ENCODE measurements around the gene LGALS4. TPM values are rescaled to one million over a fixed set of nuclear protein-coding genes. Genes with fewer than 3 reads are reported as not detected.
"Not testable (repeated sequence)": the region's sequence is repeated elsewhere in the genome, so short reads cannot be mapped to it uniquely, and the experiment has no call there.

Gene LGALS4
- total and polyA plus RNA-seq, 9 donors, result 0.57 to 7.4 (median 1.4) TPM

DNA sequence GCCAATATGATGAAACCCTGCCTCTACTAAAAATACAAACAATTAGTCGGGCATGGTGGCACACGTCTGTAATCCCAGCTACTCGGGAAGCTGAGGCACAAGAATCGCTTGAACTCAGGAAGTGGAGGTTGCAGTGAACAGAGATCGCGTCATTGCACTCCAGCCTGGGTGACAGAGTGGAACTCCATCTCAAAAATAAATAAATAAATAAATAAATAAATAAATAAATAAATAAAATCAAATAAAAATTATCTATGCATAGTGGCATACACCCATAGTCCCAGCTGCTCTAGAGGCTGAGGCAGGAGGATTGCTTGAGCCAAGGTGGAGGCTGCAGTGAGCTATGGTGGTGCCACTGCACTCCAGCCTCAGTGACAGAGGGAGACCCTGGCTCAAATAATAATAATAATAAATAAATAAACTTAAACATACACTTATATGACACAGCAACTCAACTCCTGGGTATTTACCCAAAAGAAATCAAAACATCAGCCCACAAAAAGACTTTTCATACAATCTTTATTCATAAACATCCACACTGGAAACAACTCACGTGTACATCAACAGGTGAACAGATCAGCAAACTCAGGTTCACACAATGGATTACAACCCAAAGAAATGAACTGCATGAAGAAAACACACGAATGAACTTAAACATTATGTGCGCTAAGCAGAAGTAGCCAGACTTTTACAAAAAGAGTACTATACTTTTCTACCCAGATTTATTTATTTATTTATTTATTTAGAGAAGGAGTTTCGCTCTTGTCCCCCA, 46.3 kb downstream of the LGALS4 start:
- Histone ChIP-seq H3K9me3 (no peaks in the 10 kb centered on the region), H3K4me3 (no peak overlapping the region), H3K36me3 (no peaks in the 10 kb centered on the region), H3K27ac (no peak overlapping the region), H3K27me3 (no peaks in the 10 kb centered on the region), H3K4me1 (ENCODE audit: insufficient read depth) (peaks cover 5% of the 10 kb centered on the region)
- 84 to 88% (median 88%) methylated on average over 10 of the region's 10 CpGs for WGBS, 3 donors
- intact Hi-C loops (cut with DNase I), result no loop called here
- TF ChIP-seq EP300 (IDR thresholded peaks at IDR 0.05) (no peak), POLR2A (IDR thresholded peaks at IDR 0.05) (no peak), CTCF (IDR thresholded peaks at IDR 0.05) (no peak)
- DNase-seq, result no peak

DNA sequence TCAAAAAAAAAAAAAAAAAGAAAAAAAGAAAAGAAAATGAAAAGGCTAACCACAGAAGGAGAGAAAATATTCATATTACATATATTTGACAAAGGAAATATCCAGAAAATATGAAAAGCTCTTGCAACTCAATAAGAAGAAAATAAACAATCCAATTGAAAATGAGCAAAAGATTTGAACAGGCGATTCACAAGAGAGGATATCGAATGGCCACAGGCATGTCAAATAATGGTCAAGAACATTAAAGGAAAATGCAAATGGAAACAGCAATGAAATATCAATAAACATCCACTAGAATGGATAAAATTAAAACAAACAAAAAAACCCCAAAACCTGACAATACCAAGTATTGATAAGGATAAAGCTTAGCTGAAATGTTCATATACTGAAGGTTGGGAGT, 47.5 kb downstream of the LGALS4 start:
- no peaks in the 10 kb centered on the region for H3K36me3 ChIP-seq
- peaks cover 5% of the 10 kb centered on the region for H3K4me1 ChIP-seq (ENCODE audit: insufficient read depth)
- no peak for DNase-seq
- no peaks in the 10 kb centered on the region for H3K9me3 ChIP-seq
- H3K27ac ChIP-seq, result no peak overlapping the region
- intact Hi-C loops (cut with DNase I), result no loop called here
- H3K4me3 ChIP-seq, result no peak overlapping the region
- TF ChIP-seq EP300 (IDR thresholded peaks at IDR 0.05), result no peak
- no peak for TF ChIP-seq CTCF (IDR thresholded peaks at IDR 0.05)
- TF ChIP-seq POLR2A (IDR thresholded peaks at IDR 0.05), result no peak
- H3K27me3 ChIP-seq, result no peaks in the 10 kb centered on the region
- 90 to 96% (median 93%) methylated on average over 2 of the region's 2 CpGs for WGBS, 3 donors

DNA sequence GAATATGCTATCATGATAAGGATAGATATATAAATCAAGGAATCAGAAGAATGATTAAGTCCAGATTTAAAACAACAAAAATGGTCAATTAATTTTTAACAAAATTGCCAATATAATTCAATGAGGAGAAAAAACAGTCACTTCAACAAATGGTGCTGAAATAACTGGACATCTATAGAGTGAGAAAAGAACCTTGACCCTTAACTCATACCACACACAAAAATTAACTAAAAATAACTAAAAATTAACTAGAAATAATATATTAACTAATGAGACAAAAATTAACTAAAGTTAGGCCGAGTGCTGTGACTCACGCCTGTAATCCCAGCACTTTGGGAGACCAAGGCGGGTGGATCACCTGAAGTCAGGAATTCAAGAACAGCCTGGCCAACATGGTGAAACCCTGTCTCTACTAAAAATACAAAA, 48.9 kb downstream of the LGALS4 start:
- no peak for TF ChIP-seq POLR2A (IDR thresholded peaks at IDR 0.05)
- no peak for TF ChIP-seq CTCF (IDR thresholded peaks at IDR 0.05)
- TF ChIP-seq EP300 (IDR thresholded peaks at IDR 0.05), result no peak
- intact Hi-C loops (cut with DNase I), result no loop called here
- no peaks in the 10 kb centered on the region for H3K36me3 ChIP-seq
- no peak for DNase-seq
- H3K4me1 ChIP-seq (ENCODE audit: insufficient read depth), result no peaks in the 10 kb centered on the region
- H3K4me3 ChIP-seq, result no peak overlapping the region
- 93 to 94% (median 93%) methylated on average over 3 of the region's 3 CpGs for WGBS, 3 donors
- no peaks in the 10 kb centered on the region for H3K9me3 ChIP-seq
- no peak overlapping the region for H3K27ac ChIP-seq
- no peaks in the 10 kb centered on the region for H3K27me3 ChIP-seq

DNA sequence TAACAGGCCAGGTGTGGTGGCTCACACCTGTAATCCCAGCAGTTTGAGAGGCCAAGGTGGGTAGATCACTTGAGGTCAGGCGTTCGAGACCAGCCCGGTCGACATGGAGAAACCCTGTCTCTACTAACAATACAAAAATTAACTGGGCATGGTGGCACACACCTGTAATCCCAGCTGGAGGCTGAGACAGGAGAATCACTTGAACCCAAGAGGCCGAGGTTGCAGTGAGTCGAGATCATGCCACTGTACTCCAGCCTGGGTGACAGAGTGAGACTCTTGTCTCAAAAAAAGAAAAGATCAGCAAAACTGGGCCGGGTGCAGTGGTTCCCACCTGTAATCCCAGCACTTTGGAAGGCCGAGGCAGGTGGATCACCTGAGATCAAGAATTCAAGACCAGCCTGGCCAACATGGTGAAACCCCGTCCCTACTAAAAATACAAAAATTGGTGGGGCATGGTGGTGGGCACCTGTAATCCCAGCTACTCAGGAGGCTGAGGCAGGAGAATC, 50.8 kb downstream of the LGALS4 start:
- H3K4me1 ChIP-seq (ENCODE audit: insufficient read depth); intact Hi-C loops (cut with DNase I): not testable (repeated sequence)
- 95 to 97% (median 95%) methylated on average over 9 of the region's 9 CpGs for WGBS, 3 donors

GRCh38 chr19:38760805-38761517, 51.8 kb downstream of the LGALS4 start:
- intact Hi-C loops (cut with DNase I); DNase-seq: not testable (repeated sequence)

More for the DNA sequence above, 50.8 kb downstream of the LGALS4 start:
- H3K27ac ChIP-seq, H3K36me3 ChIP-seq, DNase-seq, H3K4me3 ChIP-seq, H3K9me3 ChIP-seq, H3K27me3 ChIP-seq: not testable (repeated sequence)

More at GRCh38 chr19:38760805-38761517, 51.8 kb downstream of the LGALS4 start:
- H3K4me3 ChIP-seq; H3K4me1 ChIP-seq (ENCODE audit: insufficient read depth); H3K27ac ChIP-seq; H3K27me3 ChIP-seq; H3K9me3 ChIP-seq; H3K36me3 ChIP-seq: not testable (repeated sequence)
- WGBS, 3 donors, result 65 to 81% (median 76%) methylated on average over 6 of the region's 6 CpGs

Measured in ovary (tissue), 9 donors.